Loucy (cell line): Measurements from ENCODE around the gene RNF2.

Source experiments
- H2AFZ ChIP-seq: fragments of 200-600 bp; sonication (generic); 2 replicates; pipeline ENCODE4 v1.6.0; 2016; ENCODE audit warnings: antibody characterized with exemption, mild to moderate bottlenecking, low read length, moderate library complexity
- H3F3A ChIP-seq: fragments of 200-600 bp; 2 replicates; pipeline ENCODE4 v1.6.0; 2016; ENCODE audit warnings: antibody characterized with exemption, low read depth, mild to moderate bottlenecking
- H3K27me3 ChIP-seq: fragments of 200-600 bp; sonication (generic); 2 replicates; pipeline ENCODE4 v1.6.1; 2014; ENCODE audit warnings: low read length, mild to moderate bottlenecking; ENCODE audit not compliant: insufficient read depth, poor library complexity, severe bottlenecking
- H3K36me3 ChIP-seq: fragments of 200-600 bp; sonication (generic); 2 replicates; pipeline ENCODE4 v1.6.1; 2016; ENCODE audit warnings: low read length; ENCODE audit not compliant: insufficient read depth
- H3K4me1 ChIP-seq: fragments of 200-600 bp; sonication (generic); 2 replicates; pipeline ENCODE4 v1.5.1; 2014; ENCODE audit warnings: low read length, mild to moderate bottlenecking; ENCODE audit not compliant: insufficient read depth, poor library complexity, severe bottlenecking
- H3K4me2 ChIP-seq: fragments of 200-600 bp; sonication (generic); 2 replicates; pipeline ENCODE4 v1.6.0; 2014; ENCODE audit warnings: antibody characterized with exemption, low read length, low read depth, mild to moderate bottlenecking; ENCODE audit not compliant: poor library complexity, severe bottlenecking
- H3K4me3 ChIP-seq: fragments of 200-600 bp; sonication (generic); 2 replicates; pipeline ENCODE4 v1.5.1; 2014; ENCODE audit warnings: low read length, mild to moderate bottlenecking, mixed read lengths; ENCODE audit not compliant: poor library complexity, severe bottlenecking
- H3K79me2 ChIP-seq: fragments of 200-600 bp; sonication (generic); 2 replicates; pipeline ENCODE4 v1.6.1; 2014; ENCODE audit warnings: low read length; ENCODE audit not compliant: insufficient read depth
- H3K9ac ChIP-seq: fragments of 200-600 bp; sonication (generic); 2 replicates; pipeline ENCODE4 v1.6.0; 2014; ENCODE audit warnings: mild to moderate bottlenecking, low read depth, low read length, moderate library complexity; ENCODE audit not compliant: poor library complexity, severe bottlenecking
- H3K9me2 ChIP-seq: fragments of 200-600 bp; sonication (generic); replicated peaks from 2 replicates; pipeline ENCODE4 v1.6.1; 2016; ENCODE audit warnings: low read depth, low read length, mixed read lengths
- H3K9me3 ChIP-seq: fragments of 200-600 bp; sonication (generic); 2 replicates; pipeline ENCODE4 v1.6.1; 2014; ENCODE audit warnings: mild to moderate bottlenecking, antibody characterized with exemption, low read length, low read depth; ENCODE audit not compliant: insufficient read depth
- H4K20me1 ChIP-seq: fragments of 200-600 bp; sonication (generic); 2 replicates; pipeline ENCODE4 v1.6.0; 2014; ENCODE audit warnings: antibody characterized with exemption, low read length, mild to moderate bottlenecking; ENCODE audit not compliant: insufficient read depth, poor library complexity, severe bottlenecking
- CTCF ChIP-seq: fragments of 200-600 bp; sonication (generic); conservative IDR thresholded peaks from 2 replicates; pipeline ENCODE4 v1.5.1; 2014; ENCODE audit warnings: mild to moderate bottlenecking, antibody characterized with exemption, low read length
- EZH2phosphoT487 ChIP-seq: fragments of 200-600 bp; IDR thresholded peaks from 2 replicates; pipeline ENCODE4 v1.6.1; 2018; ENCODE audit warnings: antibody characterized with exemption, mild to moderate bottlenecking, moderate library complexity, borderline replicate concordance

RNF2 gene

GRCh38 chr1:185016880-185017279 is 28.5 kb upstream of the RNF2 start:
- no peak overlapping the region; the same call in 1 of the 2 replicates for H2AFZ ChIP-seq
- TF ChIP-seq CTCF: no peak
- TF ChIP-seq EZH2phosphoT487: no peak
- no peaks in the 10 kb centered on the region for H3K79me2 ChIP-seq

GRCh38 chr1:185017338-185017737 is 28.0 kb upstream of the RNF2 start:
- TF ChIP-seq CTCF: no peak
- no peak for TF ChIP-seq EZH2phosphoT487
- H3K9me2 ChIP-seq: no peaks in the 10 kb centered on the region
- no peak overlapping the region for H3K4me3 ChIP-seq
- H2AFZ ChIP-seq: no peak overlapping the region
- no peaks in the 10 kb centered on the region for H3K27me3 ChIP-seq
- H4K20me1 ChIP-seq: no peaks in the 10 kb centered on the region
- H3K9ac ChIP-seq: no peak overlapping the region
- no peak overlapping the region for H3K4me2 ChIP-seq
- no peaks in the 10 kb centered on the region for H3K9me3 ChIP-seq
- no peaks in the 10 kb centered on the region for H3K79me2 ChIP-seq
- H3F3A ChIP-seq: no peaks in the 10 kb centered on the region
- H3K36me3 ChIP-seq: no peaks in the 10 kb centered on the region
- no peaks in the 10 kb centered on the region for H3K4me1 ChIP-seq

More at GRCh38 chr1:185016880-185017279, 28.5 kb upstream of the RNF2 start:
- H4K20me1 ChIP-seq: no peaks in the 10 kb centered on the region
- no peaks in the 10 kb centered on the region for H3F3A ChIP-seq
- H3K27me3 ChIP-seq: no peaks in the 10 kb centered on the region
- H3K9me3 ChIP-seq: no peaks in the 10 kb centered on the region
- no peaks in the 10 kb centered on the region for H3K36me3 ChIP-seq
- no peak overlapping the region for H3K4me3 ChIP-seq
- no peak overlapping the region for H3K9ac ChIP-seq
- no peaks in the 10 kb centered on the region for H3K4me1 ChIP-seq
- no peak overlapping the region for H3K4me2 ChIP-seq
- H3K9me2 ChIP-seq: no peaks in the 10 kb centered on the region

GRCh38 chr1:185017966-185018365 is 27.4 kb upstream of the RNF2 start:
- Histone ChIP-seq H3K4me1 (no peaks in the 10 kb centered on the region), H3K9me2 (no peaks in the 10 kb centered on the region), H4K20me1 (no peaks in the 10 kb centered on the region), H3K27me3 (no peaks in the 10 kb centered on the region), H3K36me3 (no peaks in the 10 kb centered on the region), H3F3A (no peaks in the 10 kb centered on the region), H2AFZ (no peak overlapping the region), H3K9me3 (no peaks in the 10 kb centered on the region), H3K4me3 (no peak overlapping the region), H3K4me2 (no peak overlapping the region), H3K9ac (no peak overlapping the region), H3K79me2 (no peaks in the 10 kb centered on the region)
- TF ChIP-seq EZH2phosphoT487 (no peak), CTCF (no peak)
